SK-N-SH treated with all-trans-retinoic acid at 6 μM for 48 hours (cell line): ENCODE measurements around the gene PTTG1.

Experiments used
- ATAC-seq: fragments of 200-7000 bp; cut with Tn5 transposase; 3 replicates; pipeline ENCODE4 v1.9.1; 2020; ENCODE audit warnings: mild to moderate bottlenecking, moderate library complexity
- CSDC2 ChIP-seq: fragments of 250-450 bp; sonication (Bioruptor Pico); IDR thresholded peaks from 2 replicates; pipeline ENCODE4 v1.5.0; 2020; ENCODE audit warnings: mild to moderate bottlenecking, moderate library complexity
- ESRRG ChIP-seq: fragments of 250-450 bp; sonication (Bioruptor Pico); IDR thresholded peaks from 2 replicates; pipeline ENCODE4 v1.6.1; 2021; ENCODE audit warnings: mild to moderate bottlenecking
- GLIS3 ChIP-seq: fragments of 250-450 bp; sonication (Bioruptor Pico); IDR thresholded peaks from 2 replicates; pipeline ENCODE4 v1.5.0; 2020; ENCODE audit warnings: mild to moderate bottlenecking, moderate library complexity
- ISL1 ChIP-seq: fragments of 250-450 bp; sonication (Bioruptor Pico); IDR thresholded peaks from 2 replicates; pipeline ENCODE4 v2.1.2; 2022; ENCODE audit warnings: mild to moderate bottlenecking, moderate library complexity
- OSR1 ChIP-seq: fragments of 250-450 bp; sonication (Bioruptor Pico); IDR thresholded peaks from 2 replicates; pipeline ENCODE4 v1.8.0; 2022; ENCODE audit warnings: moderate library complexity, mild to moderate bottlenecking, inconsistent platforms
- PPARA ChIP-seq: fragments of 250-450 bp; sonication (Bioruptor Pico); IDR thresholded peaks from 2 replicates; pipeline ENCODE4 v1.5.0; 2020; ENCODE audit warnings: mild to moderate bottlenecking, borderline replicate concordance
- RARB ChIP-seq: fragments of 250-450 bp; sonication (Bioruptor Pico); IDR thresholded peaks from 2 replicates; pipeline ENCODE4 v1.8.0; 2021; ENCODE audit warnings: mild to moderate bottlenecking, moderate library complexity
- SNAI2 ChIP-seq: fragments of 250-450 bp; sonication (Bioruptor Pico); IDR thresholded peaks from 2 replicates; pipeline ENCODE4 v1.5.0; 2020; ENCODE audit warnings: mild to moderate bottlenecking, moderate library complexity
- TCF4 ChIP-seq: fragments of 250-450 bp; sonication (Bioruptor Pico); IDR thresholded peaks from 2 replicates; pipeline ENCODE4 v1.8.0; 2021; ENCODE audit warnings: mild to moderate bottlenecking, moderate library complexity, borderline replicate concordance
- TOX ChIP-seq: fragments of 250-450 bp; sonication (Bioruptor Pico); IDR thresholded peaks from 2 replicates; pipeline ENCODE4 v1.8.0; 2021; ENCODE audit warnings: mild to moderate bottlenecking, moderate library complexity, borderline replicate concordance
- TSHZ2 ChIP-seq: fragments of 250-450 bp; sonication (Bioruptor Pico); IDR thresholded peaks from 2 replicates; pipeline ENCODE4 v1.5.0; 2020; ENCODE audit warnings: mild to moderate bottlenecking, moderate library complexity
- ZFP3 ChIP-seq: fragments of 250-450 bp; sonication (Bioruptor Pico); IDR thresholded peaks from 2 replicates; pipeline ENCODE4 v1.5.0; 2020; ENCODE audit warnings: mild to moderate bottlenecking, moderate library complexity
- ZNF565 ChIP-seq: fragments of 450-650 bp; formaldehyde crosslinking; conservative IDR thresholded peaks from 2 replicates; pipeline ENCODE4 v1.5.0; 2020; ENCODE audit warnings: low read depth, mild to moderate bottlenecking, moderate library complexity
- ZNF70 ChIP-seq: fragments of 450-650 bp; formaldehyde crosslinking; IDR thresholded peaks from 2 replicates; pipeline ENCODE4 v1.5.0; 2020; ENCODE audit warnings: mild to moderate bottlenecking, moderate library complexity
- TF ChIP-seq, protein P1 (sequence below): fragments of 250-450 bp; sonication (Bioruptor Pico); IDR thresholded peaks from 2 replicates; pipeline ENCODE4 v1.8.0; 2020; ENCODE audit warnings: mild to moderate bottlenecking, moderate library complexity, borderline replicate concordance
- TF ChIP-seq, protein P2 (sequence below): fragments of 250-450 bp; sonication (Bioruptor Pico); IDR thresholded peaks from 2 replicates; pipeline ENCODE4 v1.8.0; 2021; ENCODE audit warnings: low read depth, mild to moderate bottlenecking, moderate library complexity, borderline replicate concordance
- TF ChIP-seq, protein P3 (sequence below): fragments of 250-450 bp; sonication (Bioruptor Pico); IDR thresholded peaks from 2 replicates; pipeline ENCODE4 v1.5.1; 2020; ENCODE audit warnings: low read depth, mild to moderate bottlenecking, moderate library complexity

Gene PTTG1

DNA sequence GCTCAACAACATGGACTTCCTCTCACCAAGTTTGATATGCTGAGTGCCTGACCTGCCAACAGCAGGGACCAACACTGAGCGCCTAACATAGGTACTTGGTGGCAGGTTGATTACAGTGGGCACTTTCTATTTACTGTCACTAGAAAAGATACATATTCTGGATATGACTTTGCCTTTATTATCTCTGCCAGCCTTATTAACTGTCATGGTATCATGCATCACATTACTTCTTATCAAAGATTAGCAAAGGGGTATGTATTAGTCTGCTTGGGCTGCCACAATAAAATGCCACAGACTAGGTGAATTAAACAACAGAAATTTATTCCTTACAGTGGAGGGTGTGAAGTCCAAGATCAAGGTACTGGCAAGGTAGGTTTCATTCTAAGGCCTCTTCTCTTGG, 37.0 kb upstream of the PTTG1 start:
- no peak for TF ChIP-seq TOX (CRISPR knock-in tag)
- no peak for TF ChIP-seq RARB (CRISPR knock-in tag)
- no peak for TF ChIP-seq SNAI2 (CRISPR knock-in tag)
- no peak for TF ChIP-seq ESRRG (CRISPR knock-in tag)
- TF ChIP-seq PPARA (CRISPR knock-in tag) = no peak
- TF ChIP-seq OSR1 (CRISPR knock-in tag) = no peak
- TF ChIP-seq, protein P1, sequence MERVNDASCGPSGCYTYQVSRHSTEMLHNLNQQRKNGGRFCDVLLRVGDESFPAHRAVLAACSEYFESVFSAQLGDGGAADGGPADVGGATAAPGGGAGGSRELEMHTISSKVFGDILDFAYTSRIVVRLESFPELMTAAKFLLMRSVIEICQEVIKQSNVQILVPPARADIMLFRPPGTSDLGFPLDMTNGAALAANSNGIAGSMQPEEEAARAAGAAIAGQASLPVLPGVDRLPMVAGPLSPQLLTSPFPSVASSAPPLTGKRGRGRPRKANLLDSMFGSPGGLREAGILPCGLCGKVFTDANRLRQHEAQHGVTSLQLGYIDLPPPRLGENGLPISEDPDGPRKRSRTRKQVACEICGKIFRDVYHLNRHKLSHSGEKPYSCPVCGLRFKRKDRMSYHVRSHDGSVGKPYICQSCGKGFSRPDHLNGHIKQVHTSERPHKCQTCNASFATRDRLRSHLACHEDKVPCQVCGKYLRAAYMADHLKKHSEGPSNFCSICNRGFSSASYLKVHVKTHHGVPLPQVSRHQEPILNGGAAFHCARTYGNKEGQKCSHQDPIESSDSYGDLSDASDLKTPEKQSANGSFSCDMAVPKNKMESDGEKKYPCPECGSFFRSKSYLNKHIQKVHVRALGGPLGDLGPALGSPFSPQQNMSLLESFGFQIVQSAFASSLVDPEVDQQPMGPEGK (CRISPR knock-in tag) = no peak
- no peak for TF ChIP-seq ZFP3 (CRISPR knock-in tag)
- TF ChIP-seq, all 23 proteins: peak for 0
- no peak for ATAC-seq

GRCh38 chr5:160385496-160385895, 36.2 kb upstream of the PTTG1 start:
- TF ChIP-seq TCF4 (CRISPR knock-in tag) = no peak
- no peak for TF ChIP-seq PPARA (CRISPR knock-in tag)
- no peak for TF ChIP-seq ZNF70 (CRISPR knock-in tag)
- TF ChIP-seq GLIS3 (CRISPR knock-in tag) = no peak
- TF ChIP-seq CSDC2 (CRISPR knock-in tag) = no peak
- TF ChIP-seq, protein P1 (CRISPR knock-in tag) = no peak
- TF ChIP-seq ISL1 (CRISPR knock-in tag) = no peak
- no peak for TF ChIP-seq ZNF565 (CRISPR knock-in tag)
- TF ChIP-seq, protein P2, sequence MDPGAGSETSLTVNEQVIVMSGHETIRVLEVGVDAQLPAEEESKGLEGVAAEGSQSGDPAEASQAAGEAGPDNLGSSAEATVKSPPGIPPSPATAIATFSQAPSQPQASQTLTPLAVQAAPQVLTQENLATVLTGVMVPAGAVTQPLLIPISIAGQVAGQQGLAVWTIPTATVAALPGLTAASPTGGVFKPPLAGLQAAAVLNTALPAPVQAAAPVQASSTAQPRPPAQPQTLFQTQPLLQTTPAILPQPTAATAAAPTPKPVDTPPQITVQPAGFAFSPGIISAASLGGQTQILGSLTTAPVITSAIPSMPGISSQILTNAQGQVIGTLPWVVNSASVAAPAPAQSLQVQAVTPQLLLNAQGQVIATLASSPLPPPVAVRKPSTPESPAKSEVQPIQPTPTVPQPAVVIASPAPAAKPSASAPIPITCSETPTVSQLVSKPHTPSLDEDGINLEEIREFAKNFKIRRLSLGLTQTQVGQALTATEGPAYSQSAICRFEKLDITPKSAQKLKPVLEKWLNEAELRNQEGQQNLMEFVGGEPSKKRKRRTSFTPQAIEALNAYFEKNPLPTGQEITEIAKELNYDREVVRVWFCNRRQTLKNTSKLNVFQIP (CRISPR knock-in tag) = no peak
- no peak for ATAC-seq

GRCh38 chr5:160387445-160387844, 34.2 kb upstream of the PTTG1 start:
- no peak for ATAC-seq
- no peak for TF ChIP-seq TSHZ2 (CRISPR knock-in tag)
- TF ChIP-seq, protein P3, sequence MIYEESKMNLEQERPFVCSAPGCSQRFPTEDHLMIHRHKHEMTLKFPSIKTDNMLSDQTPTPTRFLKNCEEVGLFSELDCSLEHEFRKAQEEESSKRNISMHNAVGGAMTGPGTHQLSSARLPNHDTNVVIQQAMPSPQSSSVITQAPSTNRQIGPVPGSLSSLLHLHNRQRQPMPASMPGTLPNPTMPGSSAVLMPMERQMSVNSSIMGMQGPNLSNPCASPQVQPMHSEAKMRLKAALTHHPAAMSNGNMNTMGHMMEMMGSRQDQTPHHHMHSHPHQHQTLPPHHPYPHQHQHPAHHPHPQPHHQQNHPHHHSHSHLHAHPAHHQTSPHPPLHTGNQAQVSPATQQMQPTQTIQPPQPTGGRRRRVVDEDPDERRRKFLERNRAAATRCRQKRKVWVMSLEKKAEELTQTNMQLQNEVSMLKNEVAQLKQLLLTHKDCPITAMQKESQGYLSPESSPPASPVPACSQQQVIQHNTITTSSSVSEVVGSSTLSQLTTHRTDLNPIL = no peak

GRCh38 chr5:160390787-160391696, 30.6 kb upstream of the PTTG1 start:
- TF ChIP-seq ESRRG (CRISPR knock-in tag) (no peak), ZNF70 (CRISPR knock-in tag) (no peak), CSDC2 (CRISPR knock-in tag) (no peak), SNAI2 (CRISPR knock-in tag) (no peak)
- TF ChIP-seq, protein P3 = no peak
- peak; percentile 68 for ATAC-seq
